WTC11 (cell line): ENCODE data around the gene P3H4. TPM values are rescaled to one million over a fixed set of nuclear protein-coding genes. Genes with fewer than 3 reads are reported as not detected.

ENCODE experiments used
- CBFB ChIP-seq: sonication (generic); formaldehyde crosslinking; IDR thresholded peaks from 2 replicates; pipeline ENCODE4 v1.8.1; 2022; ENCODE audit warnings: mild to moderate bottlenecking, low read depth, missing genetic modification reagents
- ETV6 ChIP-seq: sonication (generic); formaldehyde crosslinking; IDR thresholded peaks from 2 replicates; pipeline ENCODE4 v1.8.1; 2022; ENCODE audit warnings: mild to moderate bottlenecking, missing genetic modification reagents
- FOXP1 ChIP-seq: sonication (generic); formaldehyde crosslinking; IDR thresholded peaks from 2 replicates; pipeline ENCODE4 v1.8.0; 2022; ENCODE audit warnings: missing genetic modification reagents, mild to moderate bottlenecking, moderate library complexity, borderline replicate concordance
- GABPB1 ChIP-seq: sonication (generic); formaldehyde crosslinking; IDR thresholded peaks from 2 replicates; pipeline ENCODE4 v1.8.1; 2023; ENCODE audit warnings: mild to moderate bottlenecking, missing genetic modification reagents
- NFYB ChIP-seq: sonication (generic); formaldehyde crosslinking; conservative IDR thresholded peaks from 2 replicates; pipeline ENCODE4 v1.8.0; 2022; ENCODE audit warnings: low read depth, missing genetic modification reagents
- NR1H2 ChIP-seq: sonication (generic); formaldehyde crosslinking; IDR thresholded peaks from 2 replicates; pipeline ENCODE4 v1.9.0; 2021; ENCODE audit warnings: mild to moderate bottlenecking, moderate library complexity, missing genetic modification reagents
- OVOL2 ChIP-seq: fragments of 250-450 bp; sonication (Bioruptor Pico); IDR thresholded peaks from 2 replicates; pipeline ENCODE4 v1.9.0; 2021; ENCODE audit warnings: mild to moderate bottlenecking, borderline replicate concordance
- SOX15 ChIP-seq: fragments of 250-450 bp; sonication (Bioruptor Pico); IDR thresholded peaks from 2 replicates; pipeline ENCODE4 v1.9.0; 2021; ENCODE audit warnings: mild to moderate bottlenecking
- TCF7 ChIP-seq: sonication (generic); formaldehyde crosslinking; IDR thresholded peaks from 2 replicates; pipeline ENCODE4 v1.8.0; 2022; ENCODE audit warnings: mild to moderate bottlenecking, low read depth, missing genetic modification reagents, moderate library complexity
- TEAD1 ChIP-seq: sonication (generic); formaldehyde crosslinking; IDR thresholded peaks from 2 replicates; pipeline ENCODE4 v1.8.0; 2022; ENCODE audit warnings: mild to moderate bottlenecking, missing genetic modification reagents
- TP53 ChIP-seq: sonication (generic); formaldehyde crosslinking; IDR thresholded peaks from 2 replicates; pipeline ENCODE4 v1.8.1; 2023; ENCODE audit warnings: mild to moderate bottlenecking, missing genetic modification reagents
- ZBTB21 ChIP-seq: sonication (generic); formaldehyde crosslinking; IDR thresholded peaks from 2 replicates; pipeline ENCODE4 v1.8.1; 2023; ENCODE audit warnings: mild to moderate bottlenecking, missing genetic modification reagents, borderline replicate concordance
- ZNF423 ChIP-seq: fragments of 250-450 bp; sonication (Bioruptor Pico); IDR thresholded peaks from 2 replicates; pipeline ENCODE4 v2.1.2; 2022; ENCODE audit warnings: mild to moderate bottlenecking, moderate library complexity
- ZNF671 ChIP-seq: fragments of 250-450 bp; sonication (Bioruptor Pico); IDR thresholded peaks from 2 replicates; pipeline ENCODE4 v1.8.0; 2021; ENCODE audit warnings: mild to moderate bottlenecking
- total RNA-seq: library from RNA; stranded (reverse); gene quantifications from 3 replicates; pipeline ENCODE4 v1.2.3, GENCODE V29; 2021
- TF ChIP-seq, protein P1 (sequence below): sonication (generic); formaldehyde crosslinking; conservative IDR thresholded peaks from 2 replicates; pipeline ENCODE4 v1.8.1; 2022; ENCODE audit warnings: mild to moderate bottlenecking, missing genetic modification reagents
- TF ChIP-seq, protein P2 (sequence below): sonication (generic); formaldehyde crosslinking; IDR thresholded peaks from 2 replicates; pipeline ENCODE4 v1.8.1; 2022; ENCODE audit warnings: mild to moderate bottlenecking, moderate library complexity, missing genetic modification reagents
- TF ChIP-seq, protein P3 (sequence below): sonication (generic); formaldehyde crosslinking; IDR thresholded peaks from 2 replicates; pipeline ENCODE4 v1.8.0; 2023; ENCODE audit warnings: mild to moderate bottlenecking, missing genetic modification reagents
- TF ChIP-seq, protein P4 (sequence below): sonication (generic); formaldehyde crosslinking; IDR thresholded peaks from 2 replicates; pipeline ENCODE4 v1.8.1; 2022; ENCODE audit warnings: low read depth, missing genetic modification reagents, borderline replicate concordance
- TF ChIP-seq, protein P5 (sequence below): sonication (generic); formaldehyde crosslinking; IDR thresholded peaks from 2 replicates; pipeline ENCODE4 v1.8.1; 2022; ENCODE audit warnings: low read depth, mild to moderate bottlenecking, moderate library complexity, missing genetic modification reagents, borderline replicate concordance
- TF ChIP-seq, protein P6 (sequence below): sonication (generic); formaldehyde crosslinking; IDR thresholded peaks from 2 replicates; pipeline ENCODE4 v1.8.0; 2022; ENCODE audit warnings: mild to moderate bottlenecking, missing genetic modification reagents
- TF ChIP-seq, protein P7 (sequence below): sonication (generic); formaldehyde crosslinking; IDR thresholded peaks from 2 replicates; pipeline ENCODE4 v1.8.0; 2022; ENCODE audit warnings: mild to moderate bottlenecking, missing genetic modification reagents
- TF ChIP-seq, protein P8 (sequence below): sonication (generic); formaldehyde crosslinking; IDR thresholded peaks from 2 replicates; pipeline ENCODE4 v1.8.1; 2023; ENCODE audit warnings: mild to moderate bottlenecking, missing genetic modification reagents, borderline replicate concordance

The P3H4 gene
- total RNA-seq, 1 experiment from 2014 or later, result 32.1 TPM

DNA sequence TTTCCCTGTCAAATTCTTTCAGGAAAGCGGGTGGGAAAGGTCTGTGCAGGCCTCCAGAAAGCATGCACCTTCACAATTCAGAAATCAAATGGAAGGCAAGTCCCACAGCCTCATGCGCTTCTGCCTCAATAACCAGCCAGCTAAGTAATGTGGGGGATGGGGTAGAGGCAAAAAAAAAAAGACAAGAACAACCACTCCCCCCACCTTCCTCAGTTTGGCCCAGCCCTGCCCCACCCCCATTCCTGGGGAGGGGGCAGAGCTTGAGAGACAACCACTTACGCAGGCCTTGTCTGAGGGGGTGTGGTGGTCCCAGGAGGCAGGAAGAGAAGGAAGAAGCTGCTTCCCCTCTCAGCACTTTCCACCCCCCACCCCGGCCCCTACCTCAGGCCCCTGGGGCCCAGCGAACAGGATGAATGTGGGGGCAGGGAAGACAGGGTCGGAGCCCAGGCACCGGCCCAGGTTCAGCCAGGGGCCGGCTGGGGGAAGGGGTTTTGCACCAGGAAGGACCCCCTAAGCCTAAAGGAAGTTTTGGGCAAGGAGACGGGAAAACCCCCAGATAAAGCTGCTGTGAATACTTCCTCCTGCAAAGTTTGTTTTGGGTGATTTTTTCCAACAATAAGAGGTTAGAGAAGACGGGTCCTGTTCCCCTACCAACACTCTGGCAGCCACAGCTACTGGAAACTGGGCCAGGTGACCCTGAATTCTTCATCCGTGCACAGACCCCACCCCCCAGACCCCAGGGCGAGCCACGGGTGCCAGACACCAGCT lies 26.5 kb downstream of the P3H4 start (continued):
- TF ChIP-seq, protein P1, sequence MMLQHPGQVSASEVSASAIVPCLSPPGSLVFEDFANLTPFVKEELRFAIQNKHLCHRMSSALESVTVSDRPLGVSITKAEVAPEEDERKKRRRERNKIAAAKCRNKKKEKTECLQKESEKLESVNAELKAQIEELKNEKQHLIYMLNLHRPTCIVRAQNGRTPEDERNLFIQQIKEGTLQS (CRISPR knock-in tag), result no peak
- TF ChIP-seq GABPB1 (no peak), FOXP1 (CRISPR knock-in tag) (no peak), ZNF423 (CRISPR knock-in tag) (no peak), ZBTB21 (CRISPR knock-in tag) (peak; percentile 77; the same call in 1 of the 2 replicates), CBFB (CRISPR knock-in tag) (peak; percentile 92; the same call in 1 of the 2 replicates), NFYB (CRISPR knock-in tag) (no peak), TCF7 (CRISPR knock-in tag) (no peak), OVOL2 (CRISPR knock-in tag) (no peak), TEAD1 (CRISPR knock-in tag) (peak; percentile 98), ZNF671 (no peak), TP53 (CRISPR knock-in tag) (0 out of 2 replicates have a peak, but pooled peaks have one; percentile 31), NR1H2 (no peak), ETV6 (CRISPR knock-in tag) (peak; percentile 20; the same call in 1 of the 2 replicates), SOX15 (CRISPR knock-in tag) (no peak)
- TF ChIP-seq, protein P2, sequence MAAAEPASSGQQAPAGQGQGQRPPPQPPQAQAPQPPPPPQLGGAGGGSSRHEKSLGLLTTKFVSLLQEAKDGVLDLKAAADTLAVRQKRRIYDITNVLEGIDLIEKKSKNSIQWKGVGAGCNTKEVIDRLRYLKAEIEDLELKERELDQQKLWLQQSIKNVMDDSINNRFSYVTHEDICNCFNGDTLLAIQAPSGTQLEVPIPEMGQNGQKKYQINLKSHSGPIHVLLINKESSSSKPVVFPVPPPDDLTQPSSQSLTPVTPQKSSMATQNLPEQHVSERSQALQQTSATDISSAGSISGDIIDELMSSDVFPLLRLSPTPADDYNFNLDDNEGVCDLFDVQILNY (CRISPR knock-in tag), result 0 out of 2 replicates have a peak, but pooled peaks have one; percentile 32
- TF ChIP-seq, protein P3, sequence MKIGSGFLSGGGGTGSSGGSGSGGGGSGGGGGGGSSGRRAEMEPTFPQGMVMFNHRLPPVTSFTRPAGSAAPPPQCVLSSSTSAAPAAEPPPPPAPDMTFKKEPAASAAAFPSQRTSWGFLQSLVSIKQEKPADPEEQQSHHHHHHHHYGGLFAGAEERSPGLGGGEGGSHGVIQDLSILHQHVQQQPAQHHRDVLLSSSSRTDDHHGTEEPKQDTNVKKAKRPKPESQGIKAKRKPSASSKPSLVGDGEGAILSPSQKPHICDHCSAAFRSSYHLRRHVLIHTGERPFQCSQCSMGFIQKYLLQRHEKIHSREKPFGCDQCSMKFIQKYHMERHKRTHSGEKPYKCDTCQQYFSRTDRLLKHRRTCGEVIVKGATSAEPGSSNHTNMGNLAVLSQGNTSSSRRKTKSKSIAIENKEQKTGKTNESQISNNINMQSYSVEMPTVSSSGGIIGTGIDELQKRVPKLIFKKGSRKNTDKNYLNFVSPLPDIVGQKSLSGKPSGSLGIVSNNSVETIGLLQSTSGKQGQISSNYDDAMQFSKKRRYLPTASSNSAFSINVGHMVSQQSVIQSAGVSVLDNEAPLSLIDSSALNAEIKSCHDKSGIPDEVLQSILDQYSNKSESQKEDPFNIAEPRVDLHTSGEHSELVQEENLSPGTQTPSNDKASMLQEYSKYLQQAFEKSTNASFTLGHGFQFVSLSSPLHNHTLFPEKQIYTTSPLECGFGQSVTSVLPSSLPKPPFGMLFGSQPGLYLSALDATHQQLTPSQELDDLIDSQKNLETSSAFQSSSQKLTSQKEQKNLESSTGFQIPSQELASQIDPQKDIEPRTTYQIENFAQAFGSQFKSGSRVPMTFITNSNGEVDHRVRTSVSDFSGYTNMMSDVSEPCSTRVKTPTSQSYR (CRISPR knock-in tag), result peak; percentile 96
- TF ChIP-seq, protein P4, sequence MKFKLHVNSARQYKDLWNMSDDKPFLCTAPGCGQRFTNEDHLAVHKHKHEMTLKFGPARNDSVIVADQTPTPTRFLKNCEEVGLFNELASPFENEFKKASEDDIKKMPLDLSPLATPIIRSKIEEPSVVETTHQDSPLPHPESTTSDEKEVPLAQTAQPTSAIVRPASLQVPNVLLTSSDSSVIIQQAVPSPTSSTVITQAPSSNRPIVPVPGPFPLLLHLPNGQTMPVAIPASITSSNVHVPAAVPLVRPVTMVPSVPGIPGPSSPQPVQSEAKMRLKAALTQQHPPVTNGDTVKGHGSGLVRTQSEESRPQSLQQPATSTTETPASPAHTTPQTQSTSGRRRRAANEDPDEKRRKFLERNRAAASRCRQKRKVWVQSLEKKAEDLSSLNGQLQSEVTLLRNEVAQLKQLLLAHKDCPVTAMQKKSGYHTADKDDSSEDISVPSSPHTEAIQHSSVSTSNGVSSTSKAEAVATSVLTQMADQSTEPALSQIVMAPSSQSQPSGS (CRISPR knock-in tag), result no peak
- TF ChIP-seq, protein P5, sequence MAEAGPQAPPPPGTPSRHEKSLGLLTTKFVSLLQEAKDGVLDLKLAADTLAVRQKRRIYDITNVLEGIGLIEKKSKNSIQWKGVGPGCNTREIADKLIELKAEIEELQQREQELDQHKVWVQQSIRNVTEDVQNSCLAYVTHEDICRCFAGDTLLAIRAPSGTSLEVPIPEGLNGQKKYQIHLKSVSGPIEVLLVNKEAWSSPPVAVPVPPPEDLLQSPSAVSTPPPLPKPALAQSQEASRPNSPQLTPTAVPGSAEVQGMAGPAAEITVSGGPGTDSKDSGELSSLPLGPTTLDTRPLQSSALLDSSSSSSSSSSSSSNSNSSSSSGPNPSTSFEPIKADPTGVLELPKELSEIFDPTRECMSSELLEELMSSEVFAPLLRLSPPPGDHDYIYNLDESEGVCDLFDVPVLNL, result no peak
- TF ChIP-seq, protein P6, sequence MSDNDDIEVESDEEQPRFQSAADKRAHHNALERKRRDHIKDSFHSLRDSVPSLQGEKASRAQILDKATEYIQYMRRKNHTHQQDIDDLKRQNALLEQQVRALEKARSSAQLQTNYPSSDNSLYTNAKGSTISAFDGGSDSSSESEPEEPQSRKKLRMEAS, result no peak
- TF ChIP-seq, protein P7, sequence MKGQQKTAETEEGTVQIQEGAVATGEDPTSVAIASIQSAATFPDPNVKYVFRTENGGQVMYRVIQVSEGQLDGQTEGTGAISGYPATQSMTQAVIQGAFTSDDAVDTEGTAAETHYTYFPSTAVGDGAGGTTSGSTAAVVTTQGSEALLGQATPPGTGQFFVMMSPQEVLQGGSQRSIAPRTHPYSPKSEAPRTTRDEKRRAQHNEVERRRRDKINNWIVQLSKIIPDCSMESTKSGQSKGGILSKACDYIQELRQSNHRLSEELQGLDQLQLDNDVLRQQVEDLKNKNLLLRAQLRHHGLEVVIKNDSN (CRISPR knock-in tag), result no peak
- TF ChIP-seq, protein P8, sequence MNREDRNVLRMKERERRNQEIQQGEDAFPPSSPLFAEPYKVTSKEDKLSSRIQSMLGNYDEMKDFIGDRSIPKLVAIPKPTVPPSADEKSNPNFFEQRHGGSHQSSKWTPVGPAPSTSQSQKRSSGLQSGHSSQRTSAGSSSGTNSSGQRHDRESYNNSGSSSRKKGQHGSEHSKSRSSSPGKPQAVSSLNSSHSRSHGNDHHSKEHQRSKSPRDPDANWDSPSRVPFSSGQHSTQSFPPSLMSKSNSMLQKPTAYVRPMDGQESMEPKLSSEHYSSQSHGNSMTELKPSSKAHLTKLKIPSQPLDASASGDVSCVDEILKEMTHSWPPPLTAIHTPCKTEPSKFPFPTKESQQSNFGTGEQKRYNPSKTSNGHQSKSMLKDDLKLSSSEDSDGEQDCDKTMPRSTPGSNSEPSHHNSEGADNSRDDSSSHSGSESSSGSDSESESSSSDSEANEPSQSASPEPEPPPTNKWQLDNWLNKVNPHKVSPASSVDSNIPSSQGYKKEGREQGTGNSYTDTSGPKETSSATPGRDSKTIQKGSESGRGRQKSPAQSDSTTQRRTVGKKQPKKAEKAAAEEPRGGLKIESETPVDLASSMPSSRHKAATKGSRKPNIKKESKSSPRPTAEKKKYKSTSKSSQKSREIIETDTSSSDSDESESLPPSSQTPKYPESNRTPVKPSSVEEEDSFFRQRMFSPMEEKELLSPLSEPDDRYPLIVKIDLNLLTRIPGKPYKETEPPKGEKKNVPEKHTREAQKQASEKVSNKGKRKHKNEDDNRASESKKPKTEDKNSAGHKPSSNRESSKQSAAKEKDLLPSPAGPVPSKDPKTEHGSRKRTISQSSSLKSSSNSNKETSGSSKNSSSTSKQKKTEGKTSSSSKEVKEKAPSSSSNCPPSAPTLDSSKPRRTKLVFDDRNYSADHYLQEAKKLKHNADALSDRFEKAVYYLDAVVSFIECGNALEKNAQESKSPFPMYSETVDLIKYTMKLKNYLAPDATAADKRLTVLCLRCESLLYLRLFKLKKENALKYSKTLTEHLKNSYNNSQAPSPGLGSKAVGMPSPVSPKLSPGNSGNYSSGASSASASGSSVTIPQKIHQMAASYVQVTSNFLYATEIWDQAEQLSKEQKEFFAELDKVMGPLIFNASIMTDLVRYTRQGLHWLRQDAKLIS (CRISPR knock-in tag), result 0 out of 2 replicates have a peak, but pooled peaks have one; percentile 59
